Measurements from ENCODE around the gene NEURL3. TPM values are rescaled to one million over a fixed set of nuclear protein-coding genes. Genes with fewer than 3 reads are reported as not detected.
"Not testable (repeated sequence)": the region's sequence is repeated elsewhere in the genome, so short reads cannot be mapped to it uniquely, and the experiment has no call there.

NEURL3 gene
- total and polyA plus RNA-seq, 2 donors, result 0.04 TPM; not detected in 1

GRCh38 chr2:96501471-96501874, 3.7 kb downstream of the NEURL3 start:
- 53% methylated on average over 2 of the region's 2 CpGs for WGBS
- Histone ChIP-seq H3K27ac (ENCODE audit: low read depth) (no peak overlapping the region), H3K4me1 (ENCODE audit: insufficient read depth) (no peaks in the 10 kb centered on the region), H3K4me3 (ENCODE audit: low read depth, low read length) (no peak overlapping the region), H3K36me3 (ENCODE audit: insufficient read depth) (no peaks in the 10 kb centered on the region)
- DNase-seq (ENCODE audit: extremely low spot score), result no peak

- Histone ChIP-seq H3K4me1 (ENCODE audit: insufficient read depth) (no peaks in the 10 kb centered on the region), H3K27ac (ENCODE audit: low read depth) (no peak overlapping the region), H3K36me3 (ENCODE audit: insufficient read depth) (no peaks in the 10 kb centered on the region), H3K4me3 (ENCODE audit: low read depth, low read length) (no peak overlapping the region)
- 38% methylated on average over 64 of the region's 64 CpGs for WGBS
- DNase-seq (ENCODE audit: extremely low spot score), result no peak
These were observed 4.6 kb downstream of the NEURL3 start for GRCh38 chr2:96500385-96501066.

- WGBS, result 86% methylated on average over 15 of the region's 15 CpGs
These were observed 5.8 kb downstream of the NEURL3 start for GRCh38 chr2:96499061-96499960.

GRCh38 chr2:96498611-96499010, 6.5 kb downstream of the NEURL3 start:
- H3K27ac ChIP-seq (ENCODE audit: low read depth); H3K4me3 ChIP-seq (ENCODE audit: low read depth, low read length); H3K36me3 ChIP-seq (ENCODE audit: insufficient read depth); H3K4me1 ChIP-seq (ENCODE audit: insufficient read depth); DNase-seq (ENCODE audit: extremely low spot score): not testable (repeated sequence)
- 83% methylated on average over 6 of the region's 6 CpGs for WGBS

More at GRCh38 chr2:96499061-96499960, 5.8 kb downstream of the NEURL3 start:
- Histone ChIP-seq H3K36me3 (ENCODE audit: insufficient read depth) (no peaks in the 10 kb centered on the region), H3K4me1 (ENCODE audit: insufficient read depth) (no peaks in the 10 kb centered on the region), H3K4me3 (ENCODE audit: low read depth, low read length) (no peak overlapping the region), H3K27ac (ENCODE audit: low read depth) (no peak overlapping the region)
- no peak for DNase-seq (ENCODE audit: extremely low spot score)

- H3K4me3 ChIP-seq (ENCODE audit: low read depth, low read length), result no peak overlapping the region
- 80% methylated on average over 12 of the region's 12 CpGs for WGBS
- no peak overlapping the region for H3K27ac ChIP-seq (ENCODE audit: low read depth)
- DNase-seq (ENCODE audit: extremely low spot score), result no peak
- no peaks in the 10 kb centered on the region for H3K36me3 ChIP-seq (ENCODE audit: insufficient read depth)
- H3K4me1 ChIP-seq (ENCODE audit: insufficient read depth), result no peaks in the 10 kb centered on the region
These were observed 7.1 kb downstream of the NEURL3 start for GRCh38 chr2:96498021-96498431.

GRCh38 chr2:96495982-96496629, 9.1 kb downstream of the NEURL3 start:
- WGBS, result 39% methylated on average over 6 of the region's 6 CpGs
- no peak overlapping the region for H3K4me3 ChIP-seq (ENCODE audit: low read depth, low read length)
- DNase-seq (ENCODE audit: extremely low spot score), result no peak
- no peaks in the 10 kb centered on the region for H3K4me1 ChIP-seq (ENCODE audit: insufficient read depth)
- no peak overlapping the region for H3K27ac ChIP-seq (ENCODE audit: low read depth)
- no peaks in the 10 kb centered on the region for H3K36me3 ChIP-seq (ENCODE audit: insufficient read depth)

GRCh38 chr2:96494188-96494587, 11.0 kb downstream of the NEURL3 start:
- no peak for DNase-seq (ENCODE audit: extremely low spot score)
- H3K4me1 ChIP-seq (ENCODE audit: insufficient read depth), result no peaks in the 10 kb centered on the region
- no peak overlapping the region for H3K27ac ChIP-seq (ENCODE audit: low read depth)
- no peaks in the 10 kb centered on the region for H3K36me3 ChIP-seq (ENCODE audit: insufficient read depth)
- 92% methylated on average over 1 of the region's 1 CpG for WGBS
- no peak overlapping the region for H3K4me3 ChIP-seq (ENCODE audit: low read depth, low read length)

GRCh38 chr2:96493072-96493471, 12.1 kb downstream of the NEURL3 start:
- Histone ChIP-seq H3K36me3 (ENCODE audit: insufficient read depth) (no peaks in the 10 kb centered on the region), H3K4me3 (ENCODE audit: low read depth, low read length) (no peak overlapping the region), H3K4me1 (ENCODE audit: insufficient read depth) (no peaks in the 10 kb centered on the region), H3K27ac (ENCODE audit: low read depth) (no peak overlapping the region)
- no peak for DNase-seq (ENCODE audit: extremely low spot score)
- 68% methylated on average over 5 of the region's 5 CpGs for WGBS

- no peak overlapping the region for H3K27ac ChIP-seq (ENCODE audit: low read depth)
- H3K36me3 ChIP-seq (ENCODE audit: insufficient read depth), result no peaks in the 10 kb centered on the region
- no peak overlapping the region for H3K4me3 ChIP-seq (ENCODE audit: low read depth, low read length)
- H3K4me1 ChIP-seq (ENCODE audit: insufficient read depth), result no peaks in the 10 kb centered on the region
- 100% methylated on average over 1 of the region's 1 CpG for WGBS
- no peak for DNase-seq (ENCODE audit: extremely low spot score)
These were observed 13.2 kb downstream of the NEURL3 start for GRCh38 chr2:96491860-96492497.

- Histone ChIP-seq H3K36me3 (ENCODE audit: insufficient read depth) (no peaks in the 10 kb centered on the region), H3K4me3 (ENCODE audit: low read depth, low read length) (no peak overlapping the region), H3K4me1 (ENCODE audit: insufficient read depth) (no peaks in the 10 kb centered on the region), H3K27ac (ENCODE audit: low read depth) (no peak overlapping the region)
- no peak for DNase-seq (ENCODE audit: extremely low spot score)
- WGBS, result 76% methylated on average over 1 of the region's 1 CpG
These were observed 15.5 kb downstream of the NEURL3 start for GRCh38 chr2:96489663-96490062.

GRCh38 chr2:96489261-96489660, 15.9 kb downstream of the NEURL3 start:
- Histone ChIP-seq H3K4me1 (ENCODE audit: insufficient read depth) (no peaks in the 10 kb centered on the region), H3K27ac (ENCODE audit: low read depth) (no peak overlapping the region), H3K4me3 (ENCODE audit: low read depth, low read length) (no peak overlapping the region), H3K36me3 (ENCODE audit: insufficient read depth) (no peaks in the 10 kb centered on the region)
- 89% methylated on average over 3 of the region's 3 CpGs for WGBS
- no peak for DNase-seq (ENCODE audit: extremely low spot score)

GRCh38 chr2:96486696-96487095, 18.5 kb downstream of the NEURL3 start:
- H3K27ac ChIP-seq (ENCODE audit: low read depth), result no peak overlapping the region
- no peaks in the 10 kb centered on the region for H3K36me3 ChIP-seq (ENCODE audit: insufficient read depth)
- H3K4me1 ChIP-seq (ENCODE audit: insufficient read depth), result no peaks in the 10 kb centered on the region
- 72% methylated on average over 3 of the region's 3 CpGs for WGBS
- DNase-seq (ENCODE audit: extremely low spot score), result no peak
- peak overlapping the region; percentile 41 for H3K4me3 ChIP-seq (ENCODE audit: low read depth, low read length)

Measured in urinary bladder (tissue), 4 donors.